Endothelial cell of umbilical vein (primary cell): ENCODE measurements around the gene TSPAN1. TPM values are rescaled to one million over a fixed set of nuclear protein-coding genes. Genes with fewer than 3 reads are reported as not detected.

Experiments used
- BruUV-seq: library from RNA; stranded (reverse); fragments of 400-500 nt; replicated peaks from 2 replicates; lab custom pipeline; 2021; lab: Mats Ljungman, UMichigan
- CTCF ChIA-PET: fragments of 300-600, 350-600 bp; sonication (Branson Sonifier 250); formaldehyde crosslinking; loops from one replicate; lab custom pipeline; 2021; ENCODE audit warnings: antibody characterized with exemption, inconsistent platforms; lab: Charles Lee
- POLR2A ChIA-PET: fragments of 300-600, 350-600 bp; sonication (Branson Sonifier 250); formaldehyde crosslinking; loops from one replicate; lab custom pipeline; 2021; ENCODE audit warnings: antibody characterized with exemption, inconsistent platforms; lab: Charles Lee
- DNase-seq: peaks from one replicate; pipeline ENCODE4 v3.0.0-alpha.2; 2011; ENCODE audit warnings: low read depth, low spot score
- FAIRE-seq: peaks from 2 replicates; lab custom pipeline; 2011; peaks lifted over from hg19 to GRCh38; lab: Jason Lieb, UNC
- H2AFZ ChIP-seq: 2 replicates; pipeline ENCODE4 v1.6.0; 2012; ENCODE audit warnings: low read depth, low read length, control low read depth, inconsistent platforms
- H3K27ac ChIP-seq: 2 replicates; pipeline ENCODE4 v1.5.1; 2011; ENCODE audit warnings: low read depth, mild to moderate bottlenecking, control low read depth, low read length, moderate library complexity; ENCODE audit not compliant: insufficient read depth
- H3K27me3 ChIP-seq, 2 experiments: 2 replicates each; pipeline versions ENCODE4 v1.6.0 to v1.6.1; 2011; ENCODE audit warnings: low read length in 2 of 2, mixed read lengths in 1 of 2; ENCODE audit not compliant: control insufficient read depth in 2 of 2, insufficient read depth in 2 of 2
- H3K36me3 ChIP-seq, 2 experiments: 2 replicates in 1 of 2; 3 replicates in 1 of 2; pipeline ENCODE4 v1.5.1; 2011; ENCODE audit warnings: low read length in 2 of 2, mild to moderate bottlenecking in 1 of 2, moderate library complexity in 1 of 2; ENCODE audit not compliant: control insufficient read depth in 2 of 2, insufficient read depth in 2 of 2; ENCODE audit errors: extremely low read depth in 1 of 2
- H3K4me1 ChIP-seq: 3 replicates; pipeline ENCODE4 v1.5.1; 2011; ENCODE audit warnings: mild to moderate bottlenecking, low read length; ENCODE audit not compliant: control insufficient read depth, insufficient read depth; ENCODE audit errors: extremely low read depth
- H3K4me2 ChIP-seq: 2 replicates; pipeline ENCODE4 v1.6.1; 2011; ENCODE audit warnings: low read length, control low read depth, mixed read lengths; ENCODE audit not compliant: insufficient read depth
- H3K4me3 ChIP-seq, 3 experiments: fragments of 200-600 bp in 1 of 3; sonication (generic), shearing (Covaris generic) in 1 of 3; replicated peaks in 1 of 3; 2 replicates each; pipeline ENCODE4 v1.5.1; 2011 to 2016; ENCODE audit warnings: control low read depth in 3 of 3, low read length in 3 of 3, mild to moderate bottlenecking in 2 of 3, inconsistent platforms in 1 of 3, low read depth in 1 of 3, moderate library complexity in 1 of 3; ENCODE audit not compliant: insufficient read depth in 1 of 3
- H3K79me2 ChIP-seq: 2 replicates; pipeline ENCODE4 v1.6.0; 2012; ENCODE audit warnings: low read length, inconsistent platforms; ENCODE audit not compliant: control insufficient read depth, insufficient read depth
- H3K9ac ChIP-seq: replicated peaks from 2 replicates; pipeline ENCODE3; 2011; ENCODE audit warnings: low read length, control low read depth; ENCODE audit not compliant: insufficient read depth; ENCODE audit errors: extremely low read depth
- H3K9me1 ChIP-seq: replicated peaks from 3 replicates; pipeline ENCODE4 v1.6.0; 2011; ENCODE audit warnings: mild to moderate bottlenecking, low read length; ENCODE audit not compliant: control insufficient read depth, insufficient read depth; ENCODE audit errors: extremely low read depth
- H3K9me3 ChIP-seq: replicated peaks from 2 replicates; pipeline ENCODE4 v1.5.1; 2012; ENCODE audit warnings: low read length, inconsistent platforms; ENCODE audit not compliant: control insufficient read depth, insufficient read depth
- H4K20me1 ChIP-seq: replicated peaks from 2 replicates; pipeline ENCODE3; 2011; ENCODE audit warnings: mild to moderate bottlenecking, low read length; ENCODE audit not compliant: control insufficient read depth, insufficient read depth; ENCODE audit errors: extremely low read depth
- CTCF ChIP-seq, 2 donors: IDR thresholded peaks; 1 replicate in 1 of 2; 2 replicates in 1 of 2; pipeline ENCODE4 v1.5.1; 2011; ENCODE audit warnings: low read length in 2 of 2, mild to moderate bottlenecking in 2 of 2, moderate library complexity in 2 of 2, control low read depth in 1 of 2, inconsistent platforms in 1 of 2, low read depth in 1 of 2; ENCODE audit not compliant: insufficient read depth in 1 of 2; ENCODE audit errors: extremely low read depth in 1 of 2
- EZH2 ChIP-seq: IDR thresholded peaks from 2 replicates; pipeline ENCODE4 v1.6.1; 2012; ENCODE audit warnings: borderline replicate concordance, low read depth, mild to moderate bottlenecking, moderate library complexity, low read length, inconsistent platforms; ENCODE audit not compliant: severe bottlenecking
- FOS ChIP-seq: IDR thresholded peaks from 2 replicates; pipeline ENCODE4 v1.6.1; 2011; ENCODE audit warnings: mild to moderate bottlenecking, low read length, moderate library complexity, borderline replicate concordance; ENCODE audit not compliant: insufficient read depth
- GATA2 ChIP-seq: IDR thresholded peaks from 2 replicates; pipeline ENCODE4 v1.7.0; 2011; ENCODE audit warnings: low read depth, mild to moderate bottlenecking, moderate library complexity, mixed read lengths, low read length; ENCODE audit not compliant: insufficient read length, insufficient read depth
- JUN ChIP-seq: IDR thresholded peaks from 2 replicates; pipeline ENCODE4 v1.6.1; 2011; ENCODE audit warnings: borderline replicate concordance, low read depth; ENCODE audit not compliant: insufficient read length, insufficient read depth
- MAX ChIP-seq: IDR thresholded peaks from 2 replicates; pipeline ENCODE4 v1.6.1; 2011; ENCODE audit not compliant: insufficient read depth, insufficient read length
- MYC ChIP-seq: IDR thresholded peaks from one replicate; pipeline ENCODE4 v1.6.1; 2011; ENCODE audit warnings: mild to moderate bottlenecking, low read depth, low read length
- POLR2A ChIP-seq: IDR thresholded peaks from 2 replicates; pipeline ENCODE4 v1.6.1; 2012; ENCODE audit warnings: low read depth, mild to moderate bottlenecking, control low read depth, low read length
- POLR2AphosphoS5 ChIP-seq: IDR thresholded peaks from 2 replicates; pipeline ENCODE4 v1.6.1; 2012; ENCODE audit warnings: low read depth, mild to moderate bottlenecking, control low read depth, low read length, moderate library complexity; ENCODE audit not compliant: insufficient read depth
- dilution Hi-C: fragments of 300-500 bp; cut with MboI; formaldehyde crosslinking; loops from one replicate; pipeline ENCODE4 v1.15.0; 2019; ENCODE audit warnings: low sequenced_read_pairs; ENCODE audit not compliant: extremely low pct_ligation_motif_present
- intact Hi-C: fragments of 100-400 bp; cut with micrococcal nuclease; formaldehyde crosslinking; loops from one replicate; pipeline ENCODE4 v1.10.0; 2022
- polyA plus RNA-seq, 4 experiments: library from polyadenylated mRNA; depleted of rRNA in 3 of 4; stranded (reverse) in 3 of 4; unstranded in 1 of 4; fragments of >200 nt; gene quantifications; 2 replicates each; pipeline versions ENCODE4 v1.2.1 to v1.2.3, GENCODE V29; 2011 to 2012; ENCODE audit warnings: missing spikeins in 1 of 4
- total RNA-seq: library from RNA; stranded (reverse); gene quantifications from 2 replicates; pipeline ENCODE4 v1.2.3, GENCODE V29; 2021

TSPAN1 gene
- total and polyA plus RNA-seq, 2 donors (not counting 3 experiments of a cell fraction or from before 2014, with no cell fraction given): 0.65 to 0.88 TPM

GRCh38 chr1:46183079-46183847, 8.4 kb downstream of the TSPAN1 start:
- H3K27ac ChIP-seq: peak overlapping the region; percentile 75
- peak; percentile 94 for TF ChIP-seq FOS
- TF ChIP-seq MAX: no peak
- peak; percentile 70 for TF ChIP-seq POLR2A
- TF ChIP-seq CTCF (IDR thresholded peaks at IDR 0.05; ENCODE audit: extremely low read depth in 1 of 2, insufficient read depth in 1 of 2, low read depth in 1 of 2, low read length in 2 of 2): no peak
- no peak for TF ChIP-seq EZH2
- peak; percentile 71 for TF ChIP-seq JUN
- TF ChIP-seq MYC: no peak
- peak; percentile 78 for TF ChIP-seq POLR2AphosphoS5
- peak; percentile 61 for TF ChIP-seq GATA2
- dilution Hi-C loops (loop anchor here (25.0 kb wide), 1 partner anchor 146 kb away; no protein-coding TSS in a partner anchor), intact Hi-C loops (loop anchor here (1.0 to 5.0 kb wide), 3 partner anchors 15 to 159 kb away; partner anchors contain the start of genes NSUN4 and POMGNT1)
- no peaks in the 10 kb centered on the region for H3K36me3 ChIP-seq
- H3K27me3 ChIP-seq: no peaks in the 10 kb centered on the region
- peak overlapping the region; percentile 53 for H3K9ac ChIP-seq
- POLR2A ChIA-PET: no interaction called here
- no peaks in the 10 kb centered on the region for H3K9me3 ChIP-seq
- peak; percentile 100 for FAIRE-seq
- peak; percentile 97 for DNase-seq
- peaks cover 27% of the 10 kb centered on the region for H3K4me1 ChIP-seq
- no peaks in the 10 kb centered on the region for H4K20me1 ChIP-seq
- CTCF ChIA-PET: interaction anchor here (1.0 to 7.0 kb wide), 8 partner anchors 17 to 670 kb away, joined by 3 to 134 read pairs (median 6); partner anchors contain the start of gene LURAP1
- H3K4me3 ChIP-seq: no peak overlapping the region
- H3K9me1 ChIP-seq: no peaks in the 10 kb centered on the region
- no peaks in the 10 kb centered on the region for H3K79me2 ChIP-seq
- BruUV-seq: TSS peak; percentile 47
- no peak overlapping the region for H2AFZ ChIP-seq
- H3K4me2 ChIP-seq: no peak overlapping the region
